ENCODE results near the gene STOX2.

DNA sequence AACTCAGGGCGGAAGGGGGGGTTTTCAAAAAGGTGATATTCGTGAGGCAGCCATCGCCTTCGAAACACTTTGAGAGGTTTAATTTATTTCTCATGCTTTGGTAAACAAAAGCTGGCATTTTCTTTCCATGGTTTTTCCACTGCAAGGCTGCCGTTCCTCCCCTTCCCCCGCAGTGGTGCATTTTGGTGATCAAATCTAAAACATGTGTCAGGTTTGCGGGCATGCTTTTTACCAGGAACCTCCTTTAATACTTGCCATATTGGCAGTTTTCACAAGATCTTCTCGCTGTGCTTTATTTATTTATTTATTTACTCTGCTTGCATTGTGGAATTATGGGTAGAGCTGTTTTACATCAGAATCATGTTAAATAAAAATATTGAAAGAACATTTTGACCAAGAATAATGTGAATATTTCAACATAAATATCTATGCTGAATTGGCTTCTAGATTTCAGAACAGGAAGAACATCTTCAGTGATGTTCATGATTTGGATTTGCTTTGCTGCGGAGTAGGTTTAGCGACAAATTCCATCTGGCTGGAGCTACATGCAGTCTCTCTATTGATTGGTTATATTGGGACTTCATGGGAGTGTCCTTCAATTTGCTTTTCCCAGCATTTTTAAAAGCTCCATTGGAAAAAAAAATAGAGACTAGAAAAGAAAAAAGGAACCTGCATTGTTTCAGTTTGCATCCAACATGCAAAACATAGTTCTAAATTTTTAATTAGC, 54.4 kb downstream of the STOX2 start:
- TF ChIP-seq POLR2AphosphoS5 (IDR thresholded peaks at IDR 0.05), result no peak
- TF ChIP-seq CTCF (IDR thresholded peaks at IDR 0.05), result no peak
- TF ChIP-seq POLR2A (IDR thresholded peaks at IDR 0.05), result no peak
- TF ChIP-seq EP300 (IDR thresholded peaks at IDR 0.05), result no peak
